H1 (cell line): ENCODE data around the gene DEK. TPM values are rescaled to one million over a fixed set of nuclear protein-coding genes. Genes with fewer than 3 reads are reported as not detected.

Experiments used
- CTCF ChIA-PET: fragments of 300-600 bp; sonication (Branson Sonifier 250); formaldehyde crosslinking; loops from one replicate; lab custom pipeline; 2021; ENCODE audit not compliant: partially characterized antibody; lab: Charles Lee
- POLR2A ChIA-PET: fragments of 300-600 bp; sonication (Branson Sonifier 250); formaldehyde crosslinking; loops from one replicate; lab custom pipeline; 2021; ENCODE audit warnings: inconsistent platforms; ENCODE audit not compliant: partially characterized antibody; lab: Charles Lee
- DNase-seq, 2 experiments: peaks; one replicate each; pipeline versions ENCODE4 v3.0.0 to v3.0.0-alpha.2; 2010 to 2022; ENCODE audit warnings: low spot score in 2 of 2, low read depth in 1 of 2, mixed read lengths in 1 of 2
- FAIRE-seq: peaks from 2 replicates; lab custom pipeline; 2011; peaks lifted over from hg19 to GRCh38; lab: Jason Lieb, UNC
- H2AFZ ChIP-seq: 2 replicates; pipeline ENCODE4 v1.8.1; 2012; ENCODE audit warnings: low read length, inconsistent platforms
- H2AK5ac ChIP-seq: 2 replicates; pipeline ENCODE4 v1.6.1; 2013; ENCODE audit warnings: low read depth, low read length
- H2BK120ac ChIP-seq: replicated peaks from 2 replicates; pipeline ENCODE3; 2013; ENCODE audit warnings: low read depth, low read length, inconsistent platforms
- H2BK12ac ChIP-seq: 2 replicates; pipeline ENCODE4 v1.6.1; 2013; ENCODE audit warnings: low read depth, low read length
- H2BK15ac ChIP-seq: 2 replicates; pipeline ENCODE4 v1.6.1; 2013; ENCODE audit warnings: low read length
- H2BK20ac ChIP-seq: 2 replicates; pipeline ENCODE4 v1.6.1; 2013; ENCODE audit warnings: low read length
- H2BK5ac ChIP-seq: 2 replicates; pipeline ENCODE4 v1.6.1; 2013; ENCODE audit warnings: low read depth, low read length
- H3K14ac ChIP-seq: 2 replicates; pipeline ENCODE4 v1.6.1; 2013; ENCODE audit warnings: inconsistent platforms; ENCODE audit not compliant: insufficient read length
- H3K18ac ChIP-seq: 2 replicates; pipeline ENCODE4 v1.6.1; 2013; ENCODE audit warnings: low read length; ENCODE audit errors: extremely low read depth
- H3K23ac ChIP-seq: 2 replicates; pipeline ENCODE4 v1.6.1; 2013; ENCODE audit warnings: inconsistent platforms; ENCODE audit not compliant: insufficient read length
- H3K23me2 ChIP-seq: 2 replicates; pipeline ENCODE4 v1.6.1; 2013; ENCODE audit warnings: low read depth, low read length
- H3K27ac ChIP-seq: 2 replicates; pipeline ENCODE4 v1.6.1; 2011; ENCODE audit warnings: low read depth, low read length, inconsistent platforms
- H3K27me3 ChIP-seq, 4 experiments: replicated peaks in 1 of 4; 1 replicate in 1 of 4; 2 replicates in 3 of 4; pipeline versions ENCODE4 v1.6.1 to v1.8.1; 2011 to 2013; ENCODE audit warnings: low read length in 3 of 4, mild to moderate bottlenecking in 3 of 4, inconsistent platforms in 2 of 4, mixed read lengths in 2 of 4, moderate library complexity in 1 of 4; ENCODE audit not compliant: control insufficient read depth in 3 of 4, insufficient read depth in 3 of 4; ENCODE audit errors: extremely low read depth in 1 of 4
- H3K36me3 ChIP-seq, 4 experiments: 2 replicates each; pipeline versions ENCODE4 v1.6.1 to v1.8.1; 2011 to 2013; ENCODE audit warnings: mild to moderate bottlenecking in 4 of 4, low read length in 3 of 4, moderate library complexity in 2 of 4, control low read depth in 1 of 4, inconsistent platforms in 1 of 4; ENCODE audit not compliant: insufficient read depth in 4 of 4, control insufficient read depth in 2 of 4
- H3K4ac ChIP-seq: replicated peaks from 2 replicates; pipeline ENCODE3; 2013; ENCODE audit warnings: low read length, low read depth, mixed read lengths, inconsistent platforms; ENCODE audit not compliant: insufficient read length
- H3K4me1 ChIP-seq, 4 experiments: replicated peaks in 1 of 4; 1 replicate in 1 of 4; 2 replicates in 3 of 4; pipeline versions ENCODE4 v1.6.1 to v1.8.1; 2011 to 2013; ENCODE audit warnings: low read length in 3 of 4, inconsistent platforms in 2 of 4, mixed read lengths in 1 of 4; ENCODE audit not compliant: insufficient read depth in 4 of 4, control insufficient read depth in 3 of 4
- H3K4me2 ChIP-seq, 2 experiments: 2 replicates each; pipeline versions ENCODE4 v1.6.1 to v1.8.1; 2011 to 2013; ENCODE audit warnings: low read depth in 2 of 2, low read length in 2 of 2, control low read depth in 1 of 2, inconsistent platforms in 1 of 2, mild to moderate bottlenecking in 1 of 2; ENCODE audit not compliant: insufficient read depth in 1 of 2
- H3K4me3 ChIP-seq, 4 experiments: fragments of 200-600, 300-600 bp in 1 of 4; sonication (generic), shearing (Covaris generic), sonication (Bioruptor Twin) in 1 of 4; 2 replicates each; pipeline versions ENCODE4 v1.5.1 to v1.8.1; 2011 to 2016; ENCODE audit warnings: low read length in 4 of 4, low read depth in 3 of 4, control low read depth in 2 of 4, inconsistent platforms in 2 of 4, mild to moderate bottlenecking in 2 of 4, mixed read lengths in 1 of 4, moderate library complexity in 1 of 4; ENCODE audit not compliant: insufficient read depth in 2 of 4; ENCODE audit errors: extremely low read depth in 1 of 4
- H3K56ac ChIP-seq: replicated peaks from 2 replicates; pipeline ENCODE3; 2013; ENCODE audit warnings: low read depth, mild to moderate bottlenecking, mixed read lengths, low read length, inconsistent platforms; ENCODE audit not compliant: insufficient read length
- H3K79me1 ChIP-seq: 2 replicates; pipeline ENCODE4 v1.6.1; 2013; ENCODE audit warnings: low read depth, low read length, control low read depth
- H3K79me2 ChIP-seq, 2 experiments: 2 replicates each; pipeline versions ENCODE4 v1.6.1 to v1.8.1; 2012 to 2013; ENCODE audit warnings: low read length in 2 of 2, mild to moderate bottlenecking in 2 of 2, inconsistent platforms in 1 of 2; ENCODE audit not compliant: insufficient read depth in 2 of 2, control insufficient read depth in 1 of 2
- H3K9ac ChIP-seq, 4 experiments: replicated peaks in 1 of 4; 1 replicate in 1 of 4; 2 replicates in 3 of 4; pipeline versions ENCODE4 v1.6.1 to v1.8.1; 2011 to 2013; ENCODE audit warnings: low read depth in 3 of 4, low read length in 3 of 4, control low read depth in 2 of 4, mild to moderate bottlenecking in 2 of 4, moderate library complexity in 2 of 4, inconsistent platforms in 1 of 4; ENCODE audit errors: extremely low read depth in 1 of 4
- H3K9me3 ChIP-seq, 2 experiments: 2 replicates each; pipeline versions ENCODE4 v1.6.1 to v1.8.1; 2012 to 2013; ENCODE audit warnings: mild to moderate bottlenecking in 2 of 2, moderate library complexity in 2 of 2, control low read depth in 1 of 2, inconsistent platforms in 1 of 2, low read depth in 1 of 2, low read length in 1 of 2, mixed read lengths in 1 of 2; ENCODE audit not compliant: insufficient read depth in 2 of 2
- H4K20me1 ChIP-seq, 2 experiments: replicated peaks in 1 of 2; 2 replicates each; pipeline versions ENCODE3 to v1.8.1; 2011 to 2013; ENCODE audit warnings: inconsistent platforms in 2 of 2, low read length in 2 of 2, mild to moderate bottlenecking in 1 of 2; ENCODE audit not compliant: insufficient read depth in 2 of 2, control insufficient read depth in 1 of 2
- H4K5ac ChIP-seq: 2 replicates; pipeline ENCODE4 v1.6.1; 2013; ENCODE audit warnings: low read length, low read depth, mixed read lengths, inconsistent platforms; ENCODE audit not compliant: insufficient read length
- H4K8ac ChIP-seq: 2 replicates; pipeline ENCODE4 v1.8.0; 2013; ENCODE audit warnings: mild to moderate bottlenecking, moderate library complexity, low read length, inconsistent platforms; ENCODE audit not compliant: insufficient read depth; ENCODE audit errors: extremely low read depth
- H4K91ac ChIP-seq: replicated peaks from 2 replicates; pipeline ENCODE3; 2013; ENCODE audit warnings: low read length, mixed read lengths, inconsistent platforms; ENCODE audit not compliant: insufficient read length
- CBX8 ChIP-seq: fragments of 300-800, 300-1000 bp; sonication (generic); IDR thresholded peaks from 2 replicates; pipeline ENCODE4 v1.7.1; 2016; ENCODE audit warnings: low read depth, low read length, borderline replicate concordance
- SP4 ChIP-seq: IDR thresholded peaks from 2 replicates; pipeline ENCODE4 v1.6.1; 2012; ENCODE audit warnings: low read length, inconsistent platforms
- ZNF274 ChIP-seq: IDR thresholded peaks from 2 replicates; pipeline ENCODE4 v1.7.0; 2012; ENCODE audit warnings: low read length, borderline replicate concordance; ENCODE audit errors: extremely low read depth
- WGBS, 2 experiments: shearing (Covaris generic) in 1 of 2; methylation state at CpG; one replicate each; pipeline versions ENCODE4 v1.1.6 to v1.1.7; 2013 to 2015; ENCODE audit warnings: low lambda C conversion rate in 2 of 2, mixed read lengths in 2 of 2, inconsistent platforms in 1 of 2, low coverage in 1 of 2, missing lambda C conversion rate in 1 of 2; ENCODE audit not compliant: insufficient replicate concordance in 2 of 2, insufficient coverage in 1 of 2, insufficient read length in 1 of 2; ENCODE audit errors: extremely low coverage in 1 of 2, missing lambda C conversion rate in 1 of 2; 5-methylcytosine and 5-hydroxymethylcytosine counted together
- polyA plus RNA-seq, 7 experiments: library from polyadenylated mRNA; depleted of rRNA in 3 of 7; stranded (reverse) in 5 of 7; unstranded in 2 of 7; fragments of >200 nt in 5 of 7; fragments of 200-250 nt in 2 of 7; gene quantifications; 1 replicate in 5 of 7; 2 replicates in 1 of 7; 4 replicates in 1 of 7; pipeline versions ENCODE4 v1.2.1 to v1.2.3, GENCODE V29; 2011 to 2013; ENCODE audit warnings: missing spikeins in 2 of 7, mixed read lengths in 2 of 7
- total RNA-seq: library from RNA; stranded (reverse); fragmentation: NEBNext Ultra II Directional; extraction: Animal tissue kit (Norgen Biotek cat#: 25700); gene quantifications from 2 replicates; pipeline ENCODE4 v1.2.1, GENCODE V29; 2021
- TF ChIP-seq, protein P1 (sequence below): IDR thresholded peaks from 2 replicates; pipeline ENCODE4 v1.6.1; 2012; ENCODE audit warnings: inconsistent platforms
- TF ChIP-seq, protein P2 (sequence below): IDR thresholded peaks from 2 replicates; pipeline ENCODE4 v1.6.1; 2012; ENCODE audit warnings: inconsistent platforms

Gene DEK
- total and polyA plus RNA-seq, 2 of the 8 experiments (the other 6 are each of a cell fraction or from before 2014, with no cell fraction given): 40.0 to 228 TPM

DNA sequence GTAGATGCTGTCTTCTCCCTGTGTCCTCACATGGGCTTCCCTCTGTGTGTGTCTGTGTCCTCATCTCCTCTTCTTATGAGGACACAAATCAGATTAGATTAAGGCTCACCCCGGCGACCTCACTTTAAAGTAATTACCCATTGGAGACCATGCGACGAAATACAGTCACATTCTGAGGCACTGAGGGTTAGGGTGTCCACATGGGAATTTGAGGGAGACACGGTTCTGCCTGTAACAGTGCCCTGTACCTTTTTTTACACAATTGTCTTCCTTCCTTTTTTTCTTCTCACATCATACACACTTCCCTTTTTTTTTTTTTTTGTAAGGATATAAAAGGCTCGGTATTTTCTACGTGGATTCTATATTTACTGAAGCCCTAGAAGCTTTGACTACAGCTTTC, 48.9 kb downstream of the DEK start:
- no peak overlapping the region for H3K14ac ChIP-seq
- no peak overlapping the region for H2BK120ac ChIP-seq
- no peak overlapping the region for H4K91ac ChIP-seq
- H2BK15ac ChIP-seq: no peak overlapping the region
- 87% methylated on average over 7 of the region's 7 CpGs; no CpG with 5 or more reads in 1 of the 2 experiments for WGBS, 2 experiments
- no peaks in the 10 kb centered on the region for H4K20me1 ChIP-seq
- no peak overlapping the region for H3K9ac ChIP-seq
- H2AFZ ChIP-seq: no peak overlapping the region
- H3K4me1 ChIP-seq: no peaks in the 10 kb centered on the region
- no peak overlapping the region for H2BK20ac ChIP-seq
- no peaks in the 10 kb centered on the region for H3K9me3 ChIP-seq
- no peak overlapping the region for H2AK5ac ChIP-seq
- H2BK5ac ChIP-seq: no peak overlapping the region
- H2BK12ac ChIP-seq: no peak overlapping the region
- no peaks in the 10 kb centered on the region for H3K79me1 ChIP-seq
- H3K56ac ChIP-seq: no peak overlapping the region
- DNase-seq: peak in 1 of 2 experiments; percentile 26
- no peak overlapping the region for H3K4me2 ChIP-seq
- FAIRE-seq: no peak
- no peak overlapping the region for H3K27ac ChIP-seq
- POLR2A ChIA-PET: no interaction called here
- H3K4me3 ChIP-seq: no peak overlapping the region
- CTCF ChIA-PET: no interaction called here
- H3K4ac ChIP-seq: no peak overlapping the region
- H3K27me3 ChIP-seq: no peaks in the 10 kb centered on the region
- H3K23ac ChIP-seq: no peak overlapping the region
- no peaks in the 10 kb centered on the region for H3K23me2 ChIP-seq
- H4K5ac ChIP-seq: no peak overlapping the region
- H3K36me3 ChIP-seq: no peaks in the 10 kb centered on the region; a peak in 3 of 8 replicates
- no peak overlapping the region for H3K18ac ChIP-seq
- no peak overlapping the region for H4K8ac ChIP-seq
- no peaks in the 10 kb centered on the region for H3K79me2 ChIP-seq
- no peak for TF ChIP-seq CBX8
- TF ChIP-seq, protein P1, sequence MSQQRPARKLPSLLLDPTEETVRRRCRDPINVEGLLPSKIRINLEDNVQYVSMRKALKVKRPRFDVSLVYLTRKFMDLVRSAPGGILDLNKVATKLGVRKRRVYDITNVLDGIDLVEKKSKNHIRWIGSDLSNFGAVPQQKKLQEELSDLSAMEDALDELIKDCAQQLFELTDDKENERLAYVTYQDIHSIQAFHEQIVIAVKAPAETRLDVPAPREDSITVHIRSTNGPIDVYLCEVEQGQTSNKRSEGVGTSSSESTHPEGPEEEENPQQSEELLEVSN: no peak
- no peak for TF ChIP-seq SP4
- TF ChIP-seq, protein P2, sequence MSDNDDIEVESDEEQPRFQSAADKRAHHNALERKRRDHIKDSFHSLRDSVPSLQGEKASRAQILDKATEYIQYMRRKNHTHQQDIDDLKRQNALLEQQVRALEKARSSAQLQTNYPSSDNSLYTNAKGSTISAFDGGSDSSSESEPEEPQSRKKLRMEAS: no peak
- TF ChIP-seq ZNF274: no peak
